Psoas muscle (tissue), 8 donors: ENCODE measurements around the gene CASP10. TPM values are rescaled to one million over a fixed set of nuclear protein-coding genes. Genes with fewer than 3 reads are reported as not detected.

Source experiments
- ATAC-seq, 4 donors: fragments of 200-7000 bp; cut with Tn5 transposase; one replicate each; pipeline ENCODE4 v1.9.1; 2020; ENCODE audit warnings: moderate library complexity in 3 of 4, mild to moderate bottlenecking in 2 of 4
- DNase-seq, 2 donors: peaks; one replicate each; pipeline ENCODE4 v3.0.0-alpha.2; 2020
- H3K27ac ChIP-seq: fragments of 200-600 bp; one replicate; pipeline ENCODE4 v1.8.0; 2022
- H3K27me3 ChIP-seq, 3 donors: fragments of 200-600 bp in 1 of 3; one replicate each; pipeline versions ENCODE4 v1.6.1 to v1.8.0; 2013 to 2022; ENCODE audit warnings: low read length in 2 of 3, mild to moderate bottlenecking in 2 of 3, moderate library complexity in 1 of 3; ENCODE audit not compliant: insufficient read depth in 3 of 3
- H3K36me3 ChIP-seq, 2 donors: fragments of 200-600 bp in 1 of 2; one replicate each; pipeline versions ENCODE4 v1.6.1 to v1.8.0; 2013 to 2022; ENCODE audit warnings: low read depth in 1 of 2, mild to moderate bottlenecking in 1 of 2, moderate library complexity in 1 of 2; ENCODE audit not compliant: insufficient read depth in 1 of 2
- H3K4me1 ChIP-seq: fragments of 200-600 bp; one replicate; pipeline ENCODE4 v1.8.0; 2022
- H3K4me3 ChIP-seq: fragments of 200-600 bp; one replicate; pipeline ENCODE4 v1.8.0; 2022; ENCODE audit warnings: mild to moderate bottlenecking
- H3K9me3 ChIP-seq: fragments of 200-600 bp; one replicate; pipeline ENCODE4 v1.8.0; 2022
- WGBS, 3 donors: extraction: QIAGEN DNeasy Blood & Tissue Kit; methylation state at CpG; one replicate each; pipeline versions ENCODE4 v1.1.6 to v1.1.7; 2013; 5-methylcytosine and 5-hydroxymethylcytosine counted together
- intact Hi-C, 2 donors: fragments of 100-400 bp; cut with DNase I; formaldehyde crosslinking; loops; one replicate each; pipeline versions ENCODE4 v1.11.0 to v1.14.2; 2022
- polyA plus RNA-seq, 3 donors: library from polyadenylated mRNA; stranded (reverse); fragments of 200-250 nt; gene quantifications; one replicate each; pipeline ENCODE4 v1.2.3, GENCODE V29; 2013
- total RNA-seq, 4 donors: library from RNA; stranded (reverse); fragmentation: NEBNext Ultra II Directional in 2 of 4; extraction: Animal tissue kit (Norgen Biotek cat#: 25700) in 2 of 4; gene quantifications; one replicate each; pipeline versions ENCODE4 v1.2.1 to v1.2.4, GENCODE V29; 2021 to 2023
- TF ChIP-seq, protein P1 (sequence below): fragments of 200-600 bp; IDR thresholded peaks from one replicate; pipeline ENCODE4 v1.8.0; 2022; ENCODE audit warnings: antibody characterized with exemption
- donor health status: healthy with polysubstance abuse.
- donor health status: DM: no; HTN: no; CAD: no; lungs with moderate emphysema.
- donor health status: Bipolar disorder and iron deficiency.
- donor health status: healthy.
- donor health status: DM: yes; HTN: yes; CAD: no.
- donor health status: DM: no; HTN: no; CAD: no.
- donor health status: DM: no; HTN: no; CAD: no.
- donor health status: DM: yes; HTN: yes; CAD: no.

CASP10 gene
- total and polyA plus RNA-seq, 7 donors, result 0.90 to 3.8 (median 2.3) TPM

DNA sequence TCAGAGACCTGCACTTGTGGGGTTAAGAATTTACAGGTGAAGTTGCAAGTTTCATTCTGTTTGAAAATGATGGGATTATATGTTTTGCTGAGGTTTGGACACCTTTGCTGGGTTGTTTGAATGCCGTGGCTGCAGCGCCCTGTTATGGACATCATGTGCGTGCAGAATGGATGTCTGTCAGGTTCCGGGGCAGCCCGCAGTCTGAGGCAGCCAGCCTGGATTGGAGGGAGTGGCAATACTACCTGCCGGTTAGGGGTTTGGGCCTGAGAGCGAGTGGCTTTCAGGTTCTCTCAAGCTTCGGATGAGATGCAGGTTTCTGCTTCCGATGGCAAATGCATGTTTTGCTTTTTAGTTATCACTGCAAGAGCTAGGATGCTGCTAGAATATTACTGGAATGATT, 78.5 kb downstream of the CASP10 start:
- ATAC-seq, result no peak
- TF ChIP-seq, protein P1, sequence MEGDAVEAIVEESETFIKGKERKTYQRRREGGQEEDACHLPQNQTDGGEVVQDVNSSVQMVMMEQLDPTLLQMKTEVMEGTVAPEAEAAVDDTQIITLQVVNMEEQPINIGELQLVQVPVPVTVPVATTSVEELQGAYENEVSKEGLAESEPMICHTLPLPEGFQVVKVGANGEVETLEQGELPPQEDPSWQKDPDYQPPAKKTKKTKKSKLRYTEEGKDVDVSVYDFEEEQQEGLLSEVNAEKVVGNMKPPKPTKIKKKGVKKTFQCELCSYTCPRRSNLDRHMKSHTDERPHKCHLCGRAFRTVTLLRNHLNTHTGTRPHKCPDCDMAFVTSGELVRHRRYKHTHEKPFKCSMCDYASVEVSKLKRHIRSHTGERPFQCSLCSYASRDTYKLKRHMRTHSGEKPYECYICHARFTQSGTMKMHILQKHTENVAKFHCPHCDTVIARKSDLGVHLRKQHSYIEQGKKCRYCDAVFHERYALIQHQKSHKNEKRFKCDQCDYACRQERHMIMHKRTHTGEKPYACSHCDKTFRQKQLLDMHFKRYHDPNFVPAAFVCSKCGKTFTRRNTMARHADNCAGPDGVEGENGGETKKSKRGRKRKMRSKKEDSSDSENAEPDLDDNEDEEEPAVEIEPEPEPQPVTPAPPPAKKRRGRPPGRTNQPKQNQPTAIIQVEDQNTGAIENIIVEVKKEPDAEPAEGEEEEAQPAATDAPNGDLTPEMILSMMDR, result no peak
- 84 to 90% (median 89%) methylated on average over 9 of the region's 9 CpGs for WGBS, 3 donors
- intact Hi-C loops, result no loop called here
- H3K4me1 ChIP-seq, result no peaks in the 10 kb centered on the region
- H3K9me3 ChIP-seq, result no peaks in the 10 kb centered on the region
- H3K36me3 ChIP-seq, result no peaks in the 10 kb centered on the region
- H3K27ac ChIP-seq, result no peak overlapping the region
- no peaks in the 10 kb centered on the region for H3K27me3 ChIP-seq
- peak in 1 of 2 donors; percentile 52 for DNase-seq
- H3K4me3 ChIP-seq, result no peak overlapping the region

DNA sequence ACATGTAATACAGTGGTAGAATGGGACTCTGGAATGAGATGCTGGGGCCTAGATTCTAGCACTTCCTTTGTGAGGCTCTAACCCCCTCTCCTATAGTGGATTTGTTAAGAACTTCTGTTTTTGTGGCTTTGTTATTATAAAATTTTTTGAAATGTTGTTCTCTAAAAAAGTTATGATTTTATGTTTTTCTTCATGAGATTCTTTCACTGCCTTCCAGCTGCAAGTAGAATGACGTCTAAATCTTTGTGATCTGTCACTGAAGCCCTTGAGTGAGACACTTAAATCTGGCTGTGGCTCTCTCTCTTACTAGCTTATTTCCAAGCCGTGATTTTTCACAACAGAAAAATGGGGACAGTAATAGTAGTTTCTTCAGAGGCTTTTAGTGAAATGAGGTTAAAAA, 79.0 kb downstream of the CASP10 start:
- intact Hi-C loops, result no loop called here
- ATAC-seq (no peak), DNase-seq (no peak)
- Histone ChIP-seq H3K27me3 (no peaks in the 10 kb centered on the region), H3K36me3 (no peaks in the 10 kb centered on the region), H3K4me3 (no peak overlapping the region), H3K9me3 (no peaks in the 10 kb centered on the region), H3K4me1 (no peaks in the 10 kb centered on the region), H3K27ac (no peak overlapping the region)
- WGBS, 3 donors, result 70 to 74% (median 72%) methylated on average over 2 of the region's 2 CpGs
- TF ChIP-seq, protein P1, result no peak

DNA sequence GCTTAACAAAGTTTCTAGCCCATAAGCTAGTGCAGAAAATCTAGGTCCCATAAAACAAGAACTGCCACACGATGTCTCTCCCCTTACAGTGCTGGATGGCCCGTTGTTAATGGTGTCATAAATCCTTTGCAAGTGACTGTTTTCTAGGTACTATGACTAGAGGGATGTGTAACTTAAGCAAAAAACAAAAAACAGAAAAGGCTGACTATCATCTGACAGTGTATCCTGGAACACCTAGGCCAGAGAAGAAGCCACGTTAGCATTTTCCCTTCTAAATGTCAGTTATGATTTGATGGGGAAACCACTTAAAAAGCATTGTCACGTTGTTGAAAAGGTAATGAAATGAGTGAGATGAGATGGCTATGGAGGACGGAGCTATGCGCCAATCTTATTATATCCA, 79.8 kb downstream of the CASP10 start:
- no peak for DNase-seq
- 62 to 72% (median 67%) methylated on average over 6 of the region's 6 CpGs for WGBS, 3 donors
- H3K4me1 ChIP-seq, result no peaks in the 10 kb centered on the region

DNA sequence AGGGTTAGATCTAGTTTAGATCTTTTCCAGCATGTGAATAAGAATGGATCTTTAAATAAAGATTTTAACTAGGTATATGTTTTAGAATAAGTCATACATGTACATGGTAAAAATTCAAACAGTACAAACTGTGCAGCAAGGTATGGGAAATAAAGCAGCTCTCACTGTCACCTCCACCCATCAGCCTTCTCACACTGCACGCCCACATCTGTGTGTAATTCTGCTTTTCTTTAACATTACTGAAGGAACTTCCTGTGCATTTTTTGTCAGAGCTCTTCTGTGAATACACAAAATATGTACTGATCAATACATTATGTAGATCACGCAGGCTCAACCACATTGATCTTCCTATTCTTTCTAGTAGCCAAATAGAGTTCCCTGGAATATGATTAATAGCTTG, 80.8 kb downstream of the CASP10 start:
- TF ChIP-seq, protein P1, result no peak
- H3K27ac ChIP-seq, result no peak overlapping the region
- no peak for DNase-seq
- no peak overlapping the region for H3K4me3 ChIP-seq
- no peaks in the 10 kb centered on the region for H3K36me3 ChIP-seq
- no peaks in the 10 kb centered on the region for H3K4me1 ChIP-seq
- H3K27me3 ChIP-seq, result no peaks in the 10 kb centered on the region
- intact Hi-C loops, result no loop called here
- no peak for ATAC-seq
- 87 to 98% (median 90%) methylated on average over 2 of the region's 2 CpGs for WGBS, 3 donors
- H3K9me3 ChIP-seq, result no peaks in the 10 kb centered on the region

More for the DNA sequence above, 79.8 kb downstream of the CASP10 start:
- Histone ChIP-seq H3K4me3 (no peak overlapping the region), H3K27me3 (no peaks in the 10 kb centered on the region), H3K36me3 (no peaks in the 10 kb centered on the region), H3K9me3 (no peaks in the 10 kb centered on the region), H3K27ac (no peak overlapping the region)
- ATAC-seq, result no peak
- intact Hi-C loops, result no loop called here
- TF ChIP-seq, protein P1, result no peak

DNA sequence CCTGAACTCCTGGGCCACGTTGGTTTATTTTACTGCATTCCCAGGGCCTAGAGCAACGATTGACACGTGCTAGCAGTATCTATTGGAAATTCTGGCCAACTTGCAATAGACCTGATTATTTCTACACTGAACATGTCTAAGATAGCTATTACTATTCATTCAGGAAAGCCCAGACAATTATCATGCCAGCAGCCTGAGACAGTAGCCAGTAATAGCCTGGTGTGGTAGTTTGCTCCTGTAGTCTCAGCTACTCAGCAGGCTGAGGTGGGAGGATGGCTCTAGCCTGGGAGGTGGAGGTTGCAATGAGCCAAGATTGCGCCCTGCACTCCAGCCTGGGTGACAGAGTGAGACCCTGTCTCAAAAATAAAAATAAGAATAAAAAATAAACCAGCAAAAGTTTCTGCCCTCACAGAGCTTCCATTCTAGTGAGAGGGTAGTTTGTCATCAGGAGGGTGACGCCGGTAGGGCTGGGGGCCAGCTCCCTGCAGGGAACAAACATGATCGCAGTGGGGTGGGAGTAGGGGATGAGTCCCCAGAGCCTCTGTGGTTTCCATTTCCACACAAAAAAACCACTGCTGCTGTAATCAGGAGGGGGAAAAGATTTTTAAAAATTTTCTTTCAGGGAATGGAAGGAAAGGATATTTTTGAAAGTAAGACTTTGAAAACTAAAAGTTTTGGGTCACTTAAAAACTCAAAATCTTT, 81.7 kb downstream of the CASP10 start:
- no peak for ATAC-seq
- WGBS, 3 donors, result 83 to 89% (median 85%) methylated on average over 7 of the region's 7 CpGs
- H3K27ac ChIP-seq, result no peak overlapping the region
- H3K4me3 ChIP-seq, result no peak overlapping the region
- H3K36me3 ChIP-seq, result no peaks in the 10 kb centered on the region
- H3K27me3 ChIP-seq, result no peaks in the 10 kb centered on the region
- no peaks in the 10 kb centered on the region for H3K9me3 ChIP-seq
- no peaks in the 10 kb centered on the region for H3K4me1 ChIP-seq
- intact Hi-C loops, result no loop called here
- TF ChIP-seq, protein P1, result no peak
- DNase-seq, result no peak
